ENCODE results near the gene MAPKBP1.

DNA sequence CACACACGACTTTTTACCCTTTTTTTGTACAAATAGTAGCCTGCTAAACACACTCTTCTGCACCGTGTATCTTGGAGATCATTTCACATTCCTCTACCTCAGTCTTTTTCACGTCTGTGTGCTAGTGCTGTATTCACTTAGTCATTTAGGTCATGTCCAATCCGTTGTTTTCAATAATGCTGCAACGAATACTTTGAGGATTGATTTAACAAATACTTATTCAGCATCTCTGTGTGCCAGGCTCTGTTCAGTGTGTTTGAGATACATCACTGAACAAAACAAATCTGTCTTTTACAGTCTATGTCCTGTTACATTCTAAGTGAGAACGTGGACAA, 54.5 kb downstream of the MAPKBP1 start:
- TF ChIP-seq POLR2A (IDR thresholded peaks at IDR 0.05) (no peak), CTCF (IDR thresholded peaks at IDR 0.05) (no peak)
